ENCODE measurements around the gene DMTF1. TPM values are rescaled to one million over a fixed set of nuclear protein-coding genes. Genes with fewer than 3 reads are reported as not detected.

Gene DMTF1
- total and polyA plus RNA-seq, 2 of the 8 experiments (the other 6 are each of a cell fraction or from before 2014, with no cell fraction given), result 86.0 to 115 TPM

DNA sequence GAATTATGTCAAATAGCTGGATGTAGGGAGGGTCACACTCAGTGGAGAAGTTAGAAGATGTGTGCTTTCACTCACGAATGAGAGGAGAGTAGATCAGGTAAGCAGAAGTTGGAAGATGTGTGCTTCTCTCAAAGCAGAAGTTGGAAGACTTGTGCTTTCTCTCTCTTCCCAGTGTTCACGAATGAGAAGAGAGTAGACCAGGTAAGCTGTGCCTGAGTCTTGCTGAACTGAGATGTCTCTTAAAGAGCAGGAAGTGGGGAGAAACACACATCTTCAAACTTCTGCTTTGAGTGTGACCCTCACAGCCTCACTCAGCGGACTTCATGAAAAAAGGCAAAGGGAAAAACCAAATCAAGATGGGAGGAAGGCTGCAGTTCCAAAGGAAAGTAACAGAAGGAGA, 74.2 kb downstream of the DMTF1 start (continued):
- TF ChIP-seq SIX5 (IDR thresholded peaks at IDR 0.05; ENCODE audit: low read depth, low read length) (no peak), GTF2F1 (IDR thresholded peaks at IDR 0.05; ENCODE audit: borderline replicate concordance, low read depth, low read length) (no peak), RBBP5 (IDR thresholded peaks at IDR 0.05; ENCODE audit: borderline replicate concordance, low read depth, low read length) (no peak), EP300 (IDR thresholded peaks at IDR 0.05; ENCODE audit: borderline replicate concordance in 1 of 2, low read depth in 2 of 2, low read length in 2 of 2) (no peak), ASH2L (IDR thresholded peaks at IDR 0.05; ENCODE audit: low read length) (no peak), EZH2 (IDR thresholded peaks at IDR 0.05; ENCODE audit: low read depth, low read length, severe bottlenecking) (no peak), GABPA (IDR thresholded peaks at IDR 0.05; ENCODE audit: borderline replicate concordance, insufficient read depth, low read length) (no peak), TAF7 (optimal IDR thresholded peaks at IDR 0.05; ENCODE audit: borderline replicate concordance, low read depth, low read length) (no peak), BRCA1 (IDR thresholded peaks at IDR 0.05; ENCODE audit: low read depth, low read length) (no peak)
